H4 (cell line): ENCODE measurements around the gene DNASE1L3. TPM values are rescaled to one million over a fixed set of nuclear protein-coding genes. Genes with fewer than 3 reads are reported as not detected.
"Not testable (repeated sequence)": the region's sequence is repeated elsewhere in the genome, so short reads cannot be mapped to it uniquely, and the experiment has no call there.

Source experiments
- DNase-seq: peaks from one replicate; pipeline ENCODE4 v3.0.0-alpha.2; 2015; ENCODE audit warnings: low spot score
- total RNA-seq: library from RNA; depleted of rRNA; stranded (reverse); fragments of >200 nt; shearing (Covaris generic); gene quantifications from 2 replicates; pipeline ENCODE4 v1.2.3, GENCODE V29; 2014

DNASE1L3 gene
- total RNA-seq, 1 experiment from 2014 or later: not detected

DNA sequence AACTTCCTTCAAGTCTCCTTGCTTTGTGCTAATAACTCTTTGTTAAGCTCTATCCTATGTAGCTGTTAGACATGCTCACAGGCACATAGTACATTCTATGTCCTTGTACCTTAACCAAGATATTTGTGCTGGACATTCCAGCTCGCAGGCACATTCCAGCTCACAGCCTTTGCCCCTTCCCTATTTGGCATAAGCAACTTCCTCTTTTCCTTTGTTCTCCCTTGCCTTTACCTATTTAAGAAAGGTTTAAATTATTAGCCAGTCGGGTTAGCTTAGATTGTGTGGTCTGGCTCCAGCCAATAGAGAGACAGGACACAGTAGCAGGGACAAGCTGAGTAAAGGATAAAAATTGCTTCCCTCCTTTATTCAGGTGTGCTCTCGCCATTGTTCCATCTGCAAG lies 9.3 kb downstream of the DNASE1L3 start:
- not testable (repeated sequence) for DNase-seq

DNA sequence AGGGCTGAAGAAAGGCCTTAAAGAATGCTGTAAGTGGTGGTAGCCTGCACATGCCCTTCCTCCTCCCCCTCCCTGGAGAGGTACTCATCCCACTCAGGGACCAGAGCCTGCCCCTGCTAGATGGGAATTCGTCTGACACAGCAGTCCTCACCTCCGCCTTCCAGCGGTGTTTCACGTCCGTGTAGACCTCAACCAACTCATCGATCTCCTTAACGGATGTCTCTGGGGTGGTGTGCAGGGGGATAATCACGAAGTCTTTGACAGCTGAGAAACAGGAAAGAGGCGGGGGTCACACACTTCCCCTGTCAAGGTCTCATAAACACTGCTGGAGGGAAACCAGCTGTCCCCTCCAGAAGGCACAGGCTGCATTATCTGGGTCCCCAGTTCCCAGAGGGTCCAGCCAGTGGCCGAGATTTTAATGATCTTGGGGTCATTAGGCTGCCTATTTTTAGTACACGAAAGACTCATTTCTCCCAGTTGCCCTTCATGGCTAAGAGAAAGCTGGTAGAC lies 9.9 kb downstream of the DNASE1L3 start:
- no peak for DNase-seq

- no peak for DNase-seq
Observed at GRCh38 chr3:58200121-58200709, 10.6 kb downstream of the DNASE1L3 start.

DNA sequence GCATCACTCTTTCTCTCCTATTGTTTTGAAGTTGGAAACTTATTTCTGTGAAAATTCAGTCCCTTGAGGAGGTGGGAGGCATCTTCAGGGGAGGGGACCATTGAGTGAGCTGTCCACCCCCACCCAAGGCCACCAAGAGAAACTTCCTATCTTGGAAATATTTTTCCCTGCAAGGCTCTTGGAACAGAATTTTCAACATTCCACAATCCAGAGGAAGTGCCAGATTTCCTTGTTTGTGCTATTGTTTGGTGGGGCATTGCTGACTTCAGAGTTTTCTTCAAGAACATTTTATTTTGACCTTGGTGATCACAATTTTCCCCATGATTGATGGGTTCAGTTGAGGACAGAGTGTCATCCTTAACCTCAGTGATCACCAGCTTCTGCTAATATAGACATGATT lies 12.0 kb downstream of the DNASE1L3 start:
- DNase-seq: no peak

- no peak for DNase-seq
Observed at GRCh38 chr3:58198362-58198761, 12.4 kb downstream of the DNASE1L3 start.

GRCh38 chr3:58197588-58197987 lies 13.2 kb downstream of the DNASE1L3 start:
- DNase-seq: no peak

- no peak for DNase-seq
Observed at GRCh38 chr3:58193682-58194407, 16.9 kb downstream of the DNASE1L3 start.

DNA sequence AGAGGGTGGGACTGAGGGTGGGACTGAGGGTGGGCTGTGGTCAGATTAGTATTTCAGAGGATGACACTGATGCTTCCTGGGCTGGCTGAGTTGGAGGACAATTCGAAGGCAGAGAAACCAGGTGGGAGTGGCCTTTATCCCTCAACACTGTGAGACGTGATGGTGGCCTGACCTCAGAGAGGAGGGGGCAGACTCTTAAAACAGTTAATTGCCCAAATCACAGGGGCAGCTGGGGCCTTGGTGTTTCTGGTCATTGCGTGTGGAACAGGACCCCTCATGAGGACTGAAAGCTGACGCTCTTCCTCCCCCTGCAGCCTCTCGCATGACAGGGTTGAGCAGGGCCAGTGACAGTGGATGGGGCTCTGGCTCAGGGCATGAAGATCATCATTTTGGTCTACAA lies 18.7 kb downstream of the DNASE1L3 start:
- DNase-seq: no peak

DNA sequence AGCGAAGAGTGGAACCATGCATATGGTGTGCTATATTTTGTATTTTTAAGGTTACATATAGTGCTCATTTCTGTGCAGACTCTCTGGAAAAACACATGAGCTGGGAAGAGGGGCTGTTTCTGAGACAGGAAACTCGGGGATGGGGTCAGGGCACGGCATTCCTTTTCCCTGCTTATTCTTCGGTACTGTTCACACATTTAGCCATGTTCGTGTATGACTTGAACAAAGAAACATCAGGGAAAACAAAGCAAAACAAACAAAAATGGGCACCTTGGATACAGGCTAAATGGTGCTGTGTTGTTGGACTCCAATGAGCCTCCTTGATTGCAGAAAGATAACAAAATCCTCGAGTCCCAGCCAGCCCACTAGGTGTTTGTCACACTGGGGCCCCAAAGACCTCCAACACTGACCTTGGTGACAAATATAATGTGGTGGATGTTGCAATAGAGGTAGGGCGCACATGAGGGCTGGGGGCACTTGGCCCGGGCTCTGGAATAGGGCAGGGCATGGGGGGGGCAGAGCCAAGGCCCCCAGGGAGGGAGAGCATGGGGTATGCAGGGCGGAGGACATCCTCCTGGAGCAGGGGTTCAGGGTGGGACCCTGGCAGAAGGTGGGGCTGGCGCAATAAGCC lies 19.3 kb downstream of the DNASE1L3 start:
- DNase-seq: no peak

- no peak for DNase-seq
Observed at GRCh38 chr3:58190882-58191281, 19.9 kb downstream of the DNASE1L3 start.

- DNase-seq: no peak
Observed at GRCh38 chr3:58190291-58190690, 20.5 kb downstream of the DNASE1L3 start.

DNA sequence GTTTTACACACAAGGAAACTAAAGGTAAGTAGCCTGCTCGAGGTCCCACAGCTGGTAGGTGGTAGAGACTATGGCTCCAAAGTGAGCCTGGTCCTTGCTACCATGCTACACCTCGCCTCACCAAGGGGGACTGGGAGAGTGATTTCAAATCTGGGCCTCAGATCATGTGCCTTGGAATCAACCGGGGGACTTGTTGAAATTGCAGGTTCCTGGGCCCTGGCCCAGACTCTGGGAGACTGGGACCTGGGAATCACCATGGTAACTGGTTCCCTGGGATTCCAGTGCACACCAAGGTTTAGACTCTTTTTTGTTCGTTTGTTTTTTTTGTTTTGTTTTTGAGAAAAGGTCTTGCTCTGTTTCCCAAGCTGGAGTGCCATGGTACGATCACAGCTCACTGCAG lies 21.1 kb downstream of the DNASE1L3 start:
- no peak for DNase-seq

GRCh38 chr3:58188921-58189451 lies 21.8 kb downstream of the DNASE1L3 start:
- DNase-seq: no peak

- no peak for DNase-seq
Observed at GRCh38 chr3:58188173-58188564, 22.6 kb downstream of the DNASE1L3 start.

- DNase-seq: no peak
Observed at GRCh38 chr3:58184982-58185360, 25.8 kb downstream of the DNASE1L3 start.

DNA sequence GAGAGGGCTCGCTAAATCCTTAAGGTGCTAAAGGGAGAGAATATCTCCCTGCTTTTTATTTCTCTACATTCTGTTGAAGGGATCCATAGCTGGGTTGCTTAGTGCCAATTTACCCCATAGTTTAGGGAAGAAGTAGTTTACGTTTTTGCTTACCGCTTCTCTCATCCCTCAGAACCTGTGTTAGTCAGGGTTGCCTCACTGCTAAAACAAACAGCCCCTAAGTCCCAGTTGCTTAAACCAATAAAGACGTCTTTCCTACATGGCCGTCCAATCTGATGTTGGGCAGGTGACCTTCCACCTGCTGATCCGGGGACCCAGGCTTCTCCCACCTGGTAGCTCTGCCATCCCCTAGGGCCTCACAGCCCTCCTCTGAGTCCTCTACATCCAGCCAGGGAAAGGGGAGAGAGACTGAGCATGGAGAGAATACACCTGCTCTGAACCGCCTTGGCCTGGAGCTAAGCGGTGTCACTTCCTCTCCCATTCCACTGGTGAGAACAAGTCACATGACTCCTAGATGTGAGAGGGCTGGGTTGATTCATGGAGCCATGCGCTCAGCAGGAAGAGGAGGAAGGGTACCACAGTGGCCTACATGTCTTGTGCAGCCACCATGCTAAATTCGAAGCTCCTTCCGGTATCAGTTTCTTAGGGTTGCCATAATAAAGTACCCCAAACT lies 26.3 kb downstream of the DNASE1L3 start:
- DNase-seq: no peak

GRCh38 chr3:58183891-58184290 lies 26.9 kb downstream of the DNASE1L3 start:
- no peak for DNase-seq

- DNase-seq: no peak
Observed at GRCh38 chr3:58183221-58183620, 27.6 kb downstream of the DNASE1L3 start.

DNA sequence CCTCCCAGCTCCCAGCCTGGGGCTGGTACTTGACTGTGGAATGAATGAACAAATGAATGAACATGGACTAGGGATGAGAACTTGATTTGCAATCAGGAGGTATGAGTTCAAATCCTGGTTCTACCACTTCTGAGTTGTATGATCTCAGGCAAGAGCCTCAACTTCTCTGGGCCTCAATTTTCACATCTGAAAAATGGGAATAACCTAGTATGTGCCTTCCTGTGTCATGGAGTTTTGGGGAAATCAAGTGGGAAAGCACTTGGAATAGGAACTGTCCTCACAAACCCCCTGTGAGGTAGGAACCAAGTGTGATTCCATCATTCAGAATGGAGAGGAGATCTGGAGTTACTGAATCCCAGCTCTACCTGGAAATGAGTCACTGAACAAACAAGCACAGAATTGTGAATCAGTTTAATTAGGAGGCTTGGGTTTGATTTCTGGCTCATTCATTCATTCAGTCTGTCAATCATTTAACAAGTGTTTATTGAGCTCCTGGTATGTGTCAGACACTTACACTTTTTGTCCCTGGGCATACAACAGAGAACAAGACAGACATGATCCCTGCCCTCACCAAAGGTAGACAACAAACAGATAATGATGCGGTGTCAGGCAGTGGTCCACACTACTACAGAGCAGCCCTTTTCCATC lies 29.7 kb downstream of the DNASE1L3 start:
- no peak for DNase-seq

- no peak for DNase-seq
Observed at GRCh38 chr3:58180099-58180880, 30.5 kb downstream of the DNASE1L3 start.
